Right lobe of liver (tissue), 4 donors: ENCODE results near the gene CEMIP2.

ENCODE experiments used
- POLR2A ChIP-seq: fragments of 450-650 bp; IDR thresholded peaks from one replicate; pipeline ENCODE4 v1.6.1; 2017; ENCODE audit warnings: antibody characterized with exemption, mild to moderate bottlenecking
- TF ChIP-seq, protein P1 (sequence below), 4 donors: fragments of 200-600 bp in 3 of 4; fragments of 450-650 bp in 1 of 4; IDR thresholded peaks; one replicate each; pipeline versions ENCODE4 v1.5.1 to v1.8.0; 2016 to 2022; ENCODE audit warnings: antibody characterized with exemption in 4 of 4, mild to moderate bottlenecking in 2 of 4
- donor health status: DM: no; HTN: no; CAD: no.
- donor health status: DM: no; HTN: no; CAD: no.
- donor health status: DM: no; HTN: yes; CAD: no.

DNA sequence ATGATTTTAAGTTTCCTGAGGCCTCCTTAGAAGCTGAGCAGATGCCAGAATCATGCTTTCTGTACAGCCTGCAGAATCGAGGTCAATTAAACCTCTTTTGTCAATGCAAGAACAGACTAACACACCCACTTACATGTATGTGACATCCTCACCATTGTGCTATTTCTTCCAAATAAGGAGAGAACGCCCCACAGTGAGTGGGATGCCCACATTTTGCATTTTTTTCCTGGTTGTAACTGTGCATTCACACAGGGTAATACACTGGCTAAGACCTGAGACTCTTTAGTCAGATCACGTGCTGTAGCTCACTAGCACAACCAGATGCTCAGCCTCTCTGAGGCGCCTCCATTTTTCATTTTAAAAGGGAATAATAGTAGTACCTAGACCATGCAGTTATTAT is 4.4 kb upstream of the CEMIP2 start:
- no peak for TF ChIP-seq POLR2A
- TF ChIP-seq, protein P1, sequence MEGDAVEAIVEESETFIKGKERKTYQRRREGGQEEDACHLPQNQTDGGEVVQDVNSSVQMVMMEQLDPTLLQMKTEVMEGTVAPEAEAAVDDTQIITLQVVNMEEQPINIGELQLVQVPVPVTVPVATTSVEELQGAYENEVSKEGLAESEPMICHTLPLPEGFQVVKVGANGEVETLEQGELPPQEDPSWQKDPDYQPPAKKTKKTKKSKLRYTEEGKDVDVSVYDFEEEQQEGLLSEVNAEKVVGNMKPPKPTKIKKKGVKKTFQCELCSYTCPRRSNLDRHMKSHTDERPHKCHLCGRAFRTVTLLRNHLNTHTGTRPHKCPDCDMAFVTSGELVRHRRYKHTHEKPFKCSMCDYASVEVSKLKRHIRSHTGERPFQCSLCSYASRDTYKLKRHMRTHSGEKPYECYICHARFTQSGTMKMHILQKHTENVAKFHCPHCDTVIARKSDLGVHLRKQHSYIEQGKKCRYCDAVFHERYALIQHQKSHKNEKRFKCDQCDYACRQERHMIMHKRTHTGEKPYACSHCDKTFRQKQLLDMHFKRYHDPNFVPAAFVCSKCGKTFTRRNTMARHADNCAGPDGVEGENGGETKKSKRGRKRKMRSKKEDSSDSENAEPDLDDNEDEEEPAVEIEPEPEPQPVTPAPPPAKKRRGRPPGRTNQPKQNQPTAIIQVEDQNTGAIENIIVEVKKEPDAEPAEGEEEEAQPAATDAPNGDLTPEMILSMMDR (IDR thresholded peaks at IDR 0.05) = no peak
